ENCODE results near the gene SLC2A1.

- TF ChIP-seq POLR2A (IDR thresholded peaks at IDR 0.05) (no peak), CTCF (IDR thresholded peaks at IDR 0.05) (no peak)
Observed at GRCh38 chr1:42929434-42930177, 29.1 kb downstream of the SLC2A1 start.
